HG03342 (cell line): ENCODE measurements around the gene GUCY2F.

Experiments used
- ATAC-seq: cut with Tn5 transposase; IDR thresholded peaks from one replicate; pipeline ENCODE4 v1.9.1; 2021; ENCODE audit warnings: mild to moderate bottlenecking, moderate library complexity; ENCODE audit not compliant: unreplicated experiment

Gene GUCY2F

GRCh38 chrX:109481986-109482385 is at the start of gene GUCY2F:
GUCY2F (minus strand) TSS chrX:109482086; CDS start chrX:109475936, 6,150 bp downstream.
- no peak for ATAC-seq

GRCh38 chrX:109519001-109519400 is 37.1 kb upstream of the GUCY2F start:
- ATAC-seq = no peak

GRCh38 chrX:109511113-109511512 is 29.2 kb upstream of the GUCY2F start:
- ATAC-seq = peak; percentile 62

- ATAC-seq = no peak
These were observed 27.0 kb upstream of the GUCY2F start for GRCh38 chrX:109508915-109509314.

- ATAC-seq = no peak
These were observed 19.3 kb upstream of the GUCY2F start for GRCh38 chrX:109501176-109501575.

- ATAC-seq = no peak
These were observed 16.5 kb upstream of the GUCY2F start for GRCh38 chrX:109498434-109498833.

- ATAC-seq = no peak
These were observed 7.3 kb upstream of the GUCY2F start for GRCh38 chrX:109489174-109489573.

- peak; percentile 50 for ATAC-seq
These were observed 5.8 kb upstream of the GUCY2F start for GRCh38 chrX:109487640-109488039.

- peak; percentile 83 for ATAC-seq
These were observed 3.8 kb upstream of the GUCY2F start for GRCh38 chrX:109485470-109486340.

GRCh38 chrX:109484886-109485285 is 3.0 kb upstream of the GUCY2F start:
- ATAC-seq = no peak

GRCh38 chrX:109475174-109475891 is 6.6 kb downstream of the GUCY2F start:
- no peak for ATAC-seq

GRCh38 chrX:109472939-109473735 is 8.7 kb downstream of the GUCY2F start:
- no peak for ATAC-seq

GRCh38 chrX:109464231-109464630 is 17.7 kb downstream of the GUCY2F start:
- no peak for ATAC-seq

- ATAC-seq = no peak
These were observed 18.1 kb downstream of the GUCY2F start for GRCh38 chrX:109463784-109464183.

GRCh38 chrX:109448282-109448938 is 33.5 kb downstream of the GUCY2F start:
- no peak for ATAC-seq

GRCh38 chrX:109441266-109441665 is 40.6 kb downstream of the GUCY2F start:
- ATAC-seq = no peak

- peak; percentile 56 for ATAC-seq
These were observed 41.4 kb downstream of the GUCY2F start for GRCh38 chrX:109440475-109440874.

- ATAC-seq = no peak
These were observed 72.7 kb downstream of the GUCY2F start for GRCh38 chrX:109409181-109409580.

- ATAC-seq = no peak
These were observed 78.0 kb downstream of the GUCY2F start for GRCh38 chrX:109403922-109404321.

GRCh38 chrX:109399831-109400230 is 82.1 kb downstream of the GUCY2F start:
- no peak for ATAC-seq

GRCh38 chrX:109398833-109399232 is 83.1 kb downstream of the GUCY2F start:
- no peak for ATAC-seq
